Measurements from ENCODE around the gene SLC26A1. TPM values are rescaled to one million over a fixed set of nuclear protein-coding genes. Genes with fewer than 3 reads are reported as not detected.

Gene SLC26A1
- total and polyA plus RNA-seq, 2 of the 13 experiments (the other 11 are each of a cell fraction or from before 2014, with no cell fraction given) = 5.4 to 22.9 TPM

DNA sequence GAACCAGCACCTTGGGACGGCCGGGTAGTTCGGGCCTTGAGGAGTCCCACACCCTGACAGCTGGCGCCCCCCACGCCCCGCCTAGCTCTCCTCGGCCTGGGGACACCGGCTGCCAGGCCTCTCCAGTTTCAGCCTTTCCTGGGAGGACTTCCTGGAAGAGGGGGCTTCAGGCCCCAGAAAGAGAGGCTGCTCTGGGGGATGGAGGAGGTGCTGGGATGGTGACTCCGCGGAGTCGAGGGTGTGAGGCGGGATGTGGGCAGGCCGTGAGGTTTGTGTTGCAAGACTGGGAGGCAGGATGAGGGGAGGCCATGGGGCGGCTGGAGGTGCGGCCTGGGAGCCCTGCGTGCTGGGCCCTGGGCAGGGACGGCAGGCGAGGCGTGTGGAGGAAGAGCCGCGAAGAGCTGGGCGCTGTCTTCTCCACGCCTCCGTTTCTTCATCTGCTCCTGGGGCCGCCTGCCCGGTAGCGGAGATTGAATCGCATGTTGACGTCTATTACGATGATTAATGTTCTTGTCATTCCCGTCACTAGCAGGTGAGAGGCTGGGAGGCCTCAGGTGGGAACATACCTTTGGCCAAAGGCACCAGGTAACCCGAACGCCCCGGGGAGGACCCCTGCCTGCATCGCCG is 17.3 kb upstream of the SLC26A1 start (continued):
- TF ChIP-seq ZNF550 (CRISPR knock-in tag; IDR thresholded peaks at IDR 0.05; ENCODE audit: borderline replicate concordance) (no peak), ZNF17 (CRISPR knock-in tag; IDR thresholded peaks at IDR 0.05) (no peak), EHMT2 (IDR thresholded peaks at IDR 0.05; ENCODE audit: borderline replicate concordance, low read depth, low read length) (no peak), CBX2 (IDR thresholded peaks at IDR 0.05; ENCODE audit: low read depth, low read length) (no peak), CBX2 (CRISPR knock-in tag; IDR thresholded peaks at IDR 0.05; ENCODE audit: low read depth) (no peak), ZNF749 (CRISPR knock-in tag; IDR thresholded peaks at IDR 0.05; ENCODE audit: borderline replicate concordance) (no peak), FLYWCH1 (CRISPR knock-in tag; IDR thresholded peaks at IDR 0.05) (no peak), HMG20B (CRISPR knock-in tag; conservative IDR thresholded peaks at IDR 0.05) (no peak), FOXO1 (CRISPR knock-in tag; IDR thresholded peaks at IDR 0.05) (no peak), ZMYM4 (CRISPR knock-in tag; IDR thresholded peaks at IDR 0.05) (no peak), ZNF24 (IDR thresholded peaks at IDR 0.05) (no peak), EEA1 (CRISPR knock-in tag; IDR thresholded peaks at IDR 0.05; ENCODE audit: borderline replicate concordance) (0 out of 2 replicates have a peak, but pooled peaks have one; percentile 15), ZNF446 (CRISPR knock-in tag; IDR thresholded peaks at IDR 0.05) (peak; percentile 24; the same call in 1 of the 2 replicates), SOX5 (CRISPR knock-in tag; IDR thresholded peaks at IDR 0.05; ENCODE audit: borderline replicate concordance) (no peak), SATB2 (CRISPR knock-in tag; IDR thresholded peaks at IDR 0.05) (no peak), ELF3 (CRISPR knock-in tag; IDR thresholded peaks at IDR 0.05) (no peak), JUN (CRISPR knock-in tag; IDR thresholded peaks at IDR 0.05) (no peak), DNMT1 (CRISPR knock-in tag; IDR thresholded peaks at IDR 0.05) (no peak)
- TF ChIP-seq, protein P1, sequence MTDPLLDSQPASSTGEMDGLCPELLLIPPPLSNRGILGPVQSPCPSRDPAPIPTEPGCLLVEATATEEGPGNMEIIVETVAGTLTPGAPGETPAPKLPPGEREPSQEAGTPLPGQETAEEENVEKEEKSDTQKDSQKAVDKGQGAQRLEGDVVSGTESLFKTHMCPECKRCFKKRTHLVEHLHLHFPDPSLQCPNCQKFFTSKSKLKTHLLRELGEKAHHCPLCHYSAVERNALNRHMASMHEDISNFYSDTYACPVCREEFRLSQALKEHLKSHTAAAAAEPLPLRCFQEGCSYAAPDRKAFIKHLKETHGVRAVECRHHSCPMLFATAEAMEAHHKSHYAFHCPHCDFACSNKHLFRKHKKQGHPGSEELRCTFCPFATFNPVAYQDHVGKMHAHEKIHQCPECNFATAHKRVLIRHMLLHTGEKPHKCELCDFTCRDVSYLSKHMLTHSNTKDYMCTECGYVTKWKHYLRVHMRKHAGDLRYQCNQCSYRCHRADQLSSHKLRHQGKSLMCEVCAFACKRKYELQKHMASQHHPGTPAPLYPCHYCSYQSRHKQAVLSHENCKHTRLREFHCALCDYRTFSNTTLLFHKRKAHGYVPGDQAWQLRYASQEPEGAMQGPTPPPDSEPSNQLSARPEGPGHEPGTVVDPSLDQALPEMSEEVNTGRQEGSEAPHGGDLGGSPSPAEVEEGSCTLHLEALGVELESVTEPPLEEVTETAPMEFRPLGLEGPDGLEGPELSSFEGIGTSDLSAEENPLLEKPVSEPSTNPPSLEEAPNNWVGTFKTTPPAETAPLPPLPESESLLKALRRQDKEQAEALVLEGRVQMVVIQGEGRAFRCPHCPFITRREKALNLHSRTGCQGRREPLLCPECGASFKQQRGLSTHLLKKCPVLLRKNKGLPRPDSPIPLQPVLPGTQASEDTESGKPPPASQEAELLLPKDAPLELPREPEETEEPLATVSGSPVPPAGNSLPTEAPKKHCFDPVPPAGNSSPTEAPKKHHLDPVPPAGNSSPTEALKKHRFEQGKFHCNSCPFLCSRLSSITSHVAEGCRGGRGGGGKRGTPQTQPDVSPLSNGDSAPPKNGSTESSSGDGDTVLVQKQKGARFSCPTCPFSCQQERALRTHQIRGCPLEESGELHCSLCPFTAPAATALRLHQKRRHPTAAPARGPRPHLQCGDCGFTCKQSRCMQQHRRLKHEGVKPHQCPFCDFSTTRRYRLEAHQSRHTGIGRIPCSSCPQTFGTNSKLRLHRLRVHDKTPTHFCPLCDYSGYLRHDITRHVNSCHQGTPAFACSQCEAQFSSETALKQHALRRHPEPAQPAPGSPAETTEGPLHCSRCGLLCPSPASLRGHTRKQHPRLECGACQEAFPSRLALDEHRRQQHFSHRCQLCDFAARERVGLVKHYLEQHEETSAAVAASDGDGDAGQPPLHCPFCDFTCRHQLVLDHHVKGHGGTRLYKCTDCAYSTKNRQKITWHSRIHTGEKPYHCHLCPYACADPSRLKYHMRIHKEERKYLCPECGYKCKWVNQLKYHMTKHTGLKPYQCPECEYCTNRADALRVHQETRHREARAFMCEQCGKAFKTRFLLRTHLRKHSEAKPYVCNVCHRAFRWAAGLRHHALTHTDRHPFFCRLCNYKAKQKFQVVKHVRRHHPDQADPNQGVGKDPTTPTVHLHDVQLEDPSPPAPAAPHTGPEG (CRISPR knock-in tag; IDR thresholded peaks at IDR 0.05) = no peak; the same call in 1 of the 2 replicates
- TF ChIP-seq, protein P2, sequence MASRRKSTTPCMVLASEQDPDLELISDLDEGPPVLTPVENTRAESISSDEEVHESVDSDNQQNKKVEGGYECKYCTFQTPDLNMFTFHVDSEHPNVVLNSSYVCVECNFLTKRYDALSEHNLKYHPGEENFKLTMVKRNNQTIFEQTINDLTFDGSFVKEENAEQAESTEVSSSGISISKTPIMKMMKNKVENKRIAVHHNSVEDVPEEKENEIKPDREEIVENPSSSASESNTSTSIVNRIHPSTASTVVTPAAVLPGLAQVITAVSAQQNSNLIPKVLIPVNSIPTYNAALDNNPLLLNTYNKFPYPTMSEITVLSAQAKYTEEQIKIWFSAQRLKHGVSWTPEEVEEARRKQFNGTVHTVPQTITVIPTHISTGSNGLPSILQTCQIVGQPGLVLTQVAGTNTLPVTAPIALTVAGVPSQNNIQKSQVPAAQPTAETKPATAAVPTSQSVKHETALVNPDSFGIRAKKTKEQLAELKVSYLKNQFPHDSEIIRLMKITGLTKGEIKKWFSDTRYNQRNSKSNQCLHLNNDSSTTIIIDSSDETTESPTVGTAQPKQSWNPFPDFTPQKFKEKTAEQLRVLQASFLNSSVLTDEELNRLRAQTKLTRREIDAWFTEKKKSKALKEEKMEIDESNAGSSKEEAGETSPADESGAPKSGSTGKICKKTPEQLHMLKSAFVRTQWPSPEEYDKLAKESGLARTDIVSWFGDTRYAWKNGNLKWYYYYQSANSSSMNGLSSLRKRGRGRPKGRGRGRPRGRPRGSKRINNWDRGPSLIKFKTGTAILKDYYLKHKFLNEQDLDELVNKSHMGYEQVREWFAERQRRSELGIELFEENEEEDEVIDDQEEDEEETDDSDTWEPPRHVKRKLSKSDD (CRISPR knock-in tag; IDR thresholded peaks at IDR 0.05; ENCODE audit: low read depth) = no peak
- TF ChIP-seq, protein P3, sequence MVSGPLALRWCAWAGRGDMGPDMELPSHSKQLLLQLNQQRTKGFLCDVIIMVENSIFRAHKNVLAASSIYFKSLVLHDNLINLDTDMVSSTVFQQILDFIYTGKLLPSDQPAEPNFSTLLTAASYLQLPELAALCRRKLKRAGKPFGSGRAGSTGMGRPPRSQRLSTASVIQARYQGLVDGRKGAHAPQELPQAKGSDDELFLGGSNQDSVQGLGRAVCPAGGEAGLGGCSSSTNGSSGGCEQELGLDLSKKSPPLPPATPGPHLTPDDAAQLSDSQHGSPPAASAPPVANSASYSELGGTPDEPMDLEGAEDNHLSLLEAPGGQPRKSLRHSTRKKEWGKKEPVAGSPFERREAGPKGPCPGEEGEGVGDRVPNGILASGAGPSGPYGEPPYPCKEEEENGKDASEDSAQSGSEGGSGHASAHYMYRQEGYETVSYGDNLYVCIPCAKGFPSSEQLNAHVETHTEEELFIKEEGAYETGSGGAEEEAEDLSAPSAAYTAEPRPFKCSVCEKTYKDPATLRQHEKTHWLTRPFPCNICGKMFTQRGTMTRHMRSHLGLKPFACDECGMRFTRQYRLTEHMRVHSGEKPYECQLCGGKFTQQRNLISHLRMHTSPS (CRISPR knock-in tag; IDR thresholded peaks at IDR 0.05; ENCODE audit: low read depth) = no peak

Data from HepG2 (cell line).